ENCODE measurements around the gene MAPK1IP1L. TPM values are rescaled to one million over a fixed set of nuclear protein-coding genes. Genes with fewer than 3 reads are reported as not detected.

Gene MAPK1IP1L
- total RNA-seq, 3 donors from 2014 or later (not counting 1 experiment from before 2014, with no cell fraction given), result 119 to 140 (median 127) TPM

DNA sequence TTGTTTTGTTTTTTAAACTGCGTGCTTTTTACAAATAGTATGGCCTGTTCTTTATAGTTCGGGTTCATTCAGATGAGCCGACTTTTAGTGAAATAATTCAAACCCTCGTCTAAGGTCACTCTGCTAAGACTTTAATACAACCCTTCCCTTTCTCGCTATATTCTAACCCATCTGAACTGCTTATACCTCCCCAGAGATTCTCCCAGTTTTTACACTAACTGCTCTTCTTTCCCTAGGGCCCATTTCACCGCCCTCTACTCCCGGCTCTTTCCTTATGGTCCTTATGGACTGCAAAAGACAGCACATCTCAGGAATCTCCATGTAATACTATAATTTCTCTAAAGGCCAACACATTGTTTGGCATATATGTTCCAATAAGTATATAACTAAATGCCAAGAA lies 2.1 kb downstream of the MAPK1IP1L start:
- Histone ChIP-seq H3K4me3 (ENCODE audit: low read length) (no peak overlapping the region), H3K4me1 (ENCODE audit: control insufficient read depth, insufficient read depth, low read length) (peaks cover 15% of the 10 kb centered on the region), H3K27me3 (ENCODE audit: control insufficient read depth, insufficient read depth, low read length) (no peaks in the 10 kb centered on the region), H3K36me3 (ENCODE audit: control insufficient read depth, insufficient read depth, low read length) (peaks cover 3% of the 10 kb centered on the region), H3K27ac (ENCODE audit: low read length) (no peak overlapping the region), H3K9me3 (ENCODE audit: control insufficient read depth, insufficient read depth, low read length) (no peaks in the 10 kb centered on the region)
- intact Hi-C loops (cut with micrococcal nuclease), result loop anchor here (5.0 to 10.0 kb wide), 2 partner anchors 221 to 529 kb away; partner anchors contain the start of genes FBXO34 and KTN1
- TF ChIP-seq, protein P1, sequence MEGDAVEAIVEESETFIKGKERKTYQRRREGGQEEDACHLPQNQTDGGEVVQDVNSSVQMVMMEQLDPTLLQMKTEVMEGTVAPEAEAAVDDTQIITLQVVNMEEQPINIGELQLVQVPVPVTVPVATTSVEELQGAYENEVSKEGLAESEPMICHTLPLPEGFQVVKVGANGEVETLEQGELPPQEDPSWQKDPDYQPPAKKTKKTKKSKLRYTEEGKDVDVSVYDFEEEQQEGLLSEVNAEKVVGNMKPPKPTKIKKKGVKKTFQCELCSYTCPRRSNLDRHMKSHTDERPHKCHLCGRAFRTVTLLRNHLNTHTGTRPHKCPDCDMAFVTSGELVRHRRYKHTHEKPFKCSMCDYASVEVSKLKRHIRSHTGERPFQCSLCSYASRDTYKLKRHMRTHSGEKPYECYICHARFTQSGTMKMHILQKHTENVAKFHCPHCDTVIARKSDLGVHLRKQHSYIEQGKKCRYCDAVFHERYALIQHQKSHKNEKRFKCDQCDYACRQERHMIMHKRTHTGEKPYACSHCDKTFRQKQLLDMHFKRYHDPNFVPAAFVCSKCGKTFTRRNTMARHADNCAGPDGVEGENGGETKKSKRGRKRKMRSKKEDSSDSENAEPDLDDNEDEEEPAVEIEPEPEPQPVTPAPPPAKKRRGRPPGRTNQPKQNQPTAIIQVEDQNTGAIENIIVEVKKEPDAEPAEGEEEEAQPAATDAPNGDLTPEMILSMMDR (IDR thresholded peaks at IDR 0.05), result no peak
- H3K36me3 Mint-ChIP-seq, result no peaks in the 10 kb centered on the region
- peak overlapping the region; percentile 92 for H3K4me3 Mint-ChIP-seq
- H3K27me3 Mint-ChIP-seq (ENCODE audit: low read depth in 2 of 2), result no peaks in the 10 kb centered on the region
- no peaks in the 10 kb centered on the region for H3K9me3 Mint-ChIP-seq
- H3K27ac Mint-ChIP-seq, result peak overlapping the region; percentile 86 to 93
- DNase-seq (no peak), ATAC-seq (no peak)
- H3K4me1 Mint-ChIP-seq, result peaks cover 44 to 46% of the 10 kb centered on the region in 2 donors
- WGBS (ENCODE audit: insufficient coverage), result 97% methylated on average over 7 of the region's 7 CpGs

DNA sequence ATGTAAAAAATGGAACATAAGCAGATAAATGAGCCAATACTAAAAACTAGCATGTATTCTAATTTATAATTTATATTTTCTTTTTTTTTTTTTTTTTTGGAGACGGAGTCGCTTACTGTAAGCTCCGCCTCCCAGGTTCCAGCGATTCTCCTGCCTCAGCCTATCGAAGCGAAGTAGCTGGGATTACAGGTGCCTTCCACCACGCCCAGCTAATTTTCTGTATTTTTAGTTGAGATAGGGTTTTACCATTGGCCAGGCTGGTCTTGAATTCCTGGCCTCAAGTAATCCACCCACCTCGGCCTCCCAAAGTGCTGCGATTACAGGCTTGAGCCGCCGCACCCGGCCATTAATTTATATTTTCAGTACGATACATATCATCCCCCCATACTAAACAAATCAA lies 2.7 kb downstream of the MAPK1IP1L start:
- Mint-ChIP-seq H3K27ac (peak overlapping the region; percentile 86 to 93), H3K36me3 (no peaks in the 10 kb centered on the region), H3K4me3 (peak overlapping the region; percentile 92), H3K9me3 (no peaks in the 10 kb centered on the region), H3K27me3 (ENCODE audit: low read depth in 2 of 2) (no peaks in the 10 kb centered on the region), H3K4me1 (peaks cover 44 to 47% of the 10 kb centered on the region in 2 donors)
- no peaks in the 10 kb centered on the region for H3K9me3 ChIP-seq (ENCODE audit: control insufficient read depth, insufficient read depth, low read length)
- no peak overlapping the region for H3K4me3 ChIP-seq (ENCODE audit: low read length)
- intact Hi-C loops (cut with micrococcal nuclease), result loop anchor here (5.0 to 10.0 kb wide), 2 partner anchors 221 to 528 kb away; partner anchors contain the start of genes FBXO34 and KTN1
- TF ChIP-seq, protein P1 (IDR thresholded peaks at IDR 0.05), result no peak
- peaks cover 3% of the 10 kb centered on the region for H3K36me3 ChIP-seq (ENCODE audit: control insufficient read depth, insufficient read depth, low read length)
- peaks cover 15% of the 10 kb centered on the region for H3K4me1 ChIP-seq (ENCODE audit: control insufficient read depth, insufficient read depth, low read length)
- no peak overlapping the region for H3K27ac ChIP-seq (ENCODE audit: low read length)
- over 99% methylated on average over 11 of the region's 13 CpGs for WGBS (ENCODE audit: insufficient coverage)
- DNase-seq, result no peak
- no peak for ATAC-seq
- no peaks in the 10 kb centered on the region for H3K27me3 ChIP-seq (ENCODE audit: control insufficient read depth, insufficient read depth, low read length)

DNA sequence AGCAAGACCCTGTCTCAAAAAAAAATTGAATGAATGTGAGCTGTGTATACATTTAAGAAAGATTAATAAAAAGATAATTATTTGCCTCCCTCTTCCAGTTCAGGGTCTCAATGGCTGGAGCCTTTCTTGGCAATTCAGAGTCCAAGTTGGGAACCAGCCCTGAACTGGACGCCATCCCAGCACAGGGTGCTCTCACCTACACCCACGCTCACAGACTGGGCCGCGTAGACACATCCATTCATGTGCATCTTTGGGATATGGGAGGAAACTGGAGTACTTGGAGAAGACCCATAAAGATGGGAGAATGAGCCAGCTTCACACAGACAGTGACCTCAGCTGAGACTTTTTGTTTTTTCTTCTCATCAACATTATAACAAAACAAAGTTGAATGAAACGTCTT lies 6.5 kb downstream of the MAPK1IP1L start:
- Histone ChIP-seq H3K27me3 (ENCODE audit: control insufficient read depth, insufficient read depth, low read length) (no peaks in the 10 kb centered on the region), H3K4me3 (ENCODE audit: low read length) (no peak overlapping the region), H3K9me3 (ENCODE audit: control insufficient read depth, insufficient read depth, low read length) (no peaks in the 10 kb centered on the region), H3K36me3 (ENCODE audit: control insufficient read depth, insufficient read depth, low read length) (peaks cover 18% of the 10 kb centered on the region), H3K27ac (ENCODE audit: low read length) (no peak overlapping the region), H3K4me1 (ENCODE audit: control insufficient read depth, insufficient read depth, low read length) (peaks cover 3% of the 10 kb centered on the region)
- Mint-ChIP-seq H3K4me3 (no peak overlapping the region), H3K36me3 (peaks cover under 1% of the 10 kb centered on the region), H3K9me3 (no peaks in the 10 kb centered on the region), H3K27ac (peak overlapping the region in 1 of 2 donors; percentile 49), H3K4me1 (peaks cover 49 to 59% of the 10 kb centered on the region in 2 donors), H3K27me3 (ENCODE audit: low read depth in 2 of 2) (no peaks in the 10 kb centered on the region)
- no peak for DNase-seq
- 100% methylated on average over 5 of the region's 5 CpGs for WGBS (ENCODE audit: insufficient coverage)
- intact Hi-C loops (cut with micrococcal nuclease), result loop anchor here (10.0 kb wide), 1 partner anchor 217 kb away; the partner anchor contains the start of gene FBXO34
- ATAC-seq, result no peak
- TF ChIP-seq, protein P1 (IDR thresholded peaks at IDR 0.05), result no peak

DNA sequence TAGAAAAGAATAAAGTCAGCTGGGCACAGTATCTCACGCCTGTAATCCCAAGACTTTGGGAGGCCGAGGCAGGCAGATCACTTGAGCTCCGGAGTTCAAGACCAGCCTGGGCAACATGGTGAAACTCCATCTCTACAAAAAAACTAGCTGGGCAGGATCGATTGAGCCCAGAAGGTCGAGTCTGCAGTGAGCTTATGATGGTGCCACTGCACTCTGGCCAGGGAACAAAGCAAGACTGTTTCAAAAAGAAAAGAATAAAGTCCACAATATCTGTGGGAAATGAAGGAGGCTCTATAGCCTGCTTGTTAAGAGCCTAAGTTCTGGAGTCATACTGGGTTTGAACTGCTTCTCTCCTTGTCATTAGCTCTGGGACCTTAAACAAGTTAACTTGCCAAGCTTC lies 7.9 kb downstream of the MAPK1IP1L start:
- H3K4me1 Mint-ChIP-seq, result peaks cover 41 to 51% of the 10 kb centered on the region in 2 donors
- Histone ChIP-seq H3K4me3 (ENCODE audit: low read length) (no peak overlapping the region), H3K36me3 (ENCODE audit: control insufficient read depth, insufficient read depth, low read length) (peaks cover 29% of the 10 kb centered on the region), H3K9me3 (ENCODE audit: control insufficient read depth, insufficient read depth, low read length) (no peaks in the 10 kb centered on the region), H3K27me3 (ENCODE audit: control insufficient read depth, insufficient read depth, low read length) (no peaks in the 10 kb centered on the region), H3K27ac (ENCODE audit: low read length) (no peak overlapping the region), H3K4me1 (ENCODE audit: control insufficient read depth, insufficient read depth, low read length) (no peaks in the 10 kb centered on the region)
- H3K4me3 Mint-ChIP-seq, result no peak overlapping the region
- WGBS (ENCODE audit: insufficient coverage), result 98% methylated on average over 5 of the region's 5 CpGs
- peak overlapping the region; percentile 49 to 77 for H3K27ac Mint-ChIP-seq
- intact Hi-C loops (cut with micrococcal nuclease), result loop anchor here (10.0 kb wide), 1 partner anchor 215 kb away; the partner anchor contains the start of gene FBXO34
- H3K9me3 Mint-ChIP-seq, result no peaks in the 10 kb centered on the region
- ATAC-seq (no peak), DNase-seq (no peak)
- H3K27me3 Mint-ChIP-seq (ENCODE audit: low read depth in 2 of 2), result no peaks in the 10 kb centered on the region
- H3K36me3 Mint-ChIP-seq, result peaks cover 7% of the 10 kb centered on the region
- TF ChIP-seq, protein P1 (IDR thresholded peaks at IDR 0.05), result no peak
